Activated CD8-positive, alpha-beta memory T cell treated with anti-CD3 and anti-CD28 coated beads, Interleukin-2, amount 50 U/mL, for 24 hours (primary cell): ENCODE measurements around the gene LRRC18.

ENCODE experiments used
- DNase-seq: peaks from one replicate; pipeline ENCODE4 v3.0.0-alpha.2; 2020; ENCODE audit errors: extremely low read depth

LRRC18 gene

GRCh38 chr10:48910548-48910947 lies 29.1 kb downstream of the LRRC18 start:
- DNase-seq: no peak

GRCh38 chr10:48907730-48908129 lies 31.9 kb downstream of the LRRC18 start:
- no peak for DNase-seq

- no peak for DNase-seq
These were observed 32.8 kb downstream of the LRRC18 start for GRCh38 chr10:48906841-48907240.

GRCh38 chr10:48905311-48905710 lies 34.3 kb downstream of the LRRC18 start:
- DNase-seq: no peak

GRCh38 chr10:48904861-48905260 lies 34.8 kb downstream of the LRRC18 start:
- no peak for DNase-seq

- no peak for DNase-seq
These were observed 36.5 kb downstream of the LRRC18 start for GRCh38 chr10:48903151-48903550.

GRCh38 chr10:48902096-48902495 lies 37.5 kb downstream of the LRRC18 start:
- DNase-seq: no peak

GRCh38 chr10:48901319-48901718 lies 38.3 kb downstream of the LRRC18 start:
- DNase-seq: no peak

- no peak for DNase-seq
These were observed 39.3 kb downstream of the LRRC18 start for GRCh38 chr10:48900371-48900801.

- DNase-seq: no peak
These were observed 39.9 kb downstream of the LRRC18 start for GRCh38 chr10:48899781-48900180.

GRCh38 chr10:48898426-48898825 lies 41.2 kb downstream of the LRRC18 start:
- no peak for DNase-seq

- DNase-seq: no peak
These were observed 42.2 kb downstream of the LRRC18 start for GRCh38 chr10:48897441-48897790.

- no peak for DNase-seq
These were observed 42.7 kb downstream of the LRRC18 start for GRCh38 chr10:48896756-48897440.

GRCh38 chr10:48895803-48896195 lies 43.8 kb downstream of the LRRC18 start:
- DNase-seq: no peak

GRCh38 chr10:48894911-48895802 lies 44.5 kb downstream of the LRRC18 start:
- no peak for DNase-seq

GRCh38 chr10:48890888-48891850 lies 48.5 kb downstream of the LRRC18 start:
- no peak for DNase-seq

GRCh38 chr10:48887982-48888381 lies 51.7 kb downstream of the LRRC18 start:
- DNase-seq: no peak

- no peak for DNase-seq
These were observed 54.3 kb downstream of the LRRC18 start for GRCh38 chr10:48885376-48885775.

GRCh38 chr10:48884179-48885045 lies 55.2 kb downstream of the LRRC18 start:
- DNase-seq: no peak

- no peak for DNase-seq
These were observed 55.9 kb downstream of the LRRC18 start for GRCh38 chr10:48883701-48884100.

GRCh38 chr10:48882881-48883280 lies 56.8 kb downstream of the LRRC18 start:
- no peak for DNase-seq
